Measurements from ENCODE around the gene CCSER1.
"Not testable (repeated sequence)": the region's sequence is repeated elsewhere in the genome, so short reads cannot be mapped to it uniquely, and the experiment has no call there.

Gene CCSER1

DNA sequence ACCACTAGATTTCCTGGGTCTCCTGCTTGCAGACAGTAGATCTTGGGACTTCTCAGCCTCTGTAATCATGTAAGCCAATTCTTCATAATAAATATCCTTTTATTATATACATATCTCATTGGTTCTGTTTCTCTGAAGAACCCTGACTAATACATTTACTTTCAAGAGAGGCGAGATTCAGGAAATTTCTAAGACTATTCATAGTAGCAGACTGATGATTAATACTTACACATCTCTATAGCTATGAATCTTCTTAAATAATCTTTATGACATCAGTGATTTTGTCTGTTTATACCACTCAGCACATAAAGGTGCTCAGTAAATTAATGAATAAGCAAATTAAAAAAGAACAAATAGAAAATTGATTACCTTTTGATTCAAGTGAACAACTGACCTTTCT, 1494.3 kb downstream of the CCSER1 start:
- Mint-ChIP-seq H3K27me3 (no peaks in the 10 kb centered on the region), H3K4me1 (no peaks in the 10 kb centered on the region), H3K9me3 (peaks cover 10% of the 10 kb centered on the region), H3K27ac (no peak overlapping the region), H3K4me3 (no peak overlapping the region), H3K36me3 (no peaks in the 10 kb centered on the region)
- DNase-seq (ENCODE audit: low spot score in 2 of 2): no peak
- no peak for ATAC-seq (ENCODE audit: low read depth)

DNA sequence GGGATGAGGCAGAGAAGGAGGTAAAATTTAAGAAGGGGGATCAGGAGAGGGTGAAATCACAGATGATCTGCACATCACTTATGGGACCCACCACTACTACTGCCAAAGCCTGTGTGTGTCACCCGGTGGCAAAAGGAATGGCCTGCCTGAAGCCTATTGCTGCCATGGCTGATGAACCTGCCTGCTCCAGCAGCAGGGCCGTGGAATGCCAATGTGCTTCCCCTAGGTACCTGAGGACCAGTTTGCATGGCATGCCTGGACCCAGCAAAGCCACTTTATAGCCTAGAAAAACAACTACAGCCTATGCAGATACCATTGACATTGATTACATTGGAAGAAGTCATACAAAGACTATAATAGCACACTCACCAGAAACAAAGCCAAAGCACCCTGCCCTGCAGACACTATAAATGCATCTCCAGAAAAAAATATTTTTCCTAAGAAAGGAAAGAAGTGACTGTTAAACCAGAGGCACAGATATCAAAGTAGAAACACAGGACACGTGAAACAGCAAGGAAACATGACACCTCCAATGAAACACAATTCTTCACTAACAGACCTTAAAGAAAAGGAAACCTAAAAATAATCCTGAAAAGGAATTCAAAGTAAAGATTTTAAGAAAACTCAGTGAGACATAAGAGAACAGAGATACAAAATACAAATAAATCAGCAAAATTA, 1495.9 kb downstream of the CCSER1 start:
- no peak for DNase-seq (ENCODE audit: low spot score in 2 of 2)
- Mint-ChIP-seq H3K9me3 (peaks cover 11% of the 10 kb centered on the region), H3K27ac (no peak overlapping the region), H3K36me3 (no peaks in the 10 kb centered on the region), H3K27me3 (no peaks in the 10 kb centered on the region), H3K4me1 (no peaks in the 10 kb centered on the region), H3K4me3 (no peak overlapping the region)
- no peak for ATAC-seq (ENCODE audit: low read depth)

GRCh38 chr4:91623603-91623967, 1496.4 kb downstream of the CCSER1 start:
- H3K9me3 Mint-ChIP-seq; H3K36me3 Mint-ChIP-seq; DNase-seq (ENCODE audit: low spot score in 2 of 2); H3K27me3 Mint-ChIP-seq; H3K4me1 Mint-ChIP-seq; H3K27ac Mint-ChIP-seq; H3K4me3 Mint-ChIP-seq; ATAC-seq (ENCODE audit: low read depth): not testable (repeated sequence)

GRCh38 chr4:91630054-91630453, 1502.9 kb downstream of the CCSER1 start:
- Mint-ChIP-seq H3K27me3 (no peaks in the 10 kb centered on the region), H3K9me3 (peaks cover 8% of the 10 kb centered on the region), H3K27ac (no peak overlapping the region), H3K36me3 (no peaks in the 10 kb centered on the region), H3K4me3 (no peak overlapping the region), H3K4me1 (no peaks in the 10 kb centered on the region)
- ATAC-seq (ENCODE audit: low read depth): no peak
- no peak for DNase-seq (ENCODE audit: low spot score in 2 of 2)

- Mint-ChIP-seq H3K4me3 (no peak overlapping the region), H3K27ac (no peak overlapping the region), H3K27me3 (no peaks in the 10 kb centered on the region), H3K4me1 (no peaks in the 10 kb centered on the region), H3K36me3 (no peaks in the 10 kb centered on the region), H3K9me3 (peaks cover 8% of the 10 kb centered on the region)
- ATAC-seq (ENCODE audit: low read depth) (no peak), DNase-seq (ENCODE audit: low spot score in 2 of 2) (no peak)
Observed at GRCh38 chr4:91630764-91631163, 1503.6 kb downstream of the CCSER1 start.

GRCh38 chr4:91631335-91631734, 1504.1 kb downstream of the CCSER1 start:
- Mint-ChIP-seq H3K4me1 (no peaks in the 10 kb centered on the region), H3K4me3 (no peak overlapping the region), H3K36me3 (no peaks in the 10 kb centered on the region), H3K9me3 (peaks cover 8% of the 10 kb centered on the region), H3K27ac (no peak overlapping the region), H3K27me3 (no peaks in the 10 kb centered on the region)
- no peak for DNase-seq (ENCODE audit: low spot score in 2 of 2)
- no peak for ATAC-seq (ENCODE audit: low read depth)

- H3K27me3 Mint-ChIP-seq: no peaks in the 10 kb centered on the region
- H3K36me3 Mint-ChIP-seq: no peaks in the 10 kb centered on the region
Observed at GRCh38 chr4:91636083-91636482, 1508.9 kb downstream of the CCSER1 start.

More at GRCh38 chr4:91636083-91636482, 1508.9 kb downstream of the CCSER1 start:
- no peak for DNase-seq (ENCODE audit: low spot score in 2 of 2)
- Mint-ChIP-seq H3K27ac (no peak overlapping the region), H3K4me3 (no peak overlapping the region), H3K4me1 (no peaks in the 10 kb centered on the region), H3K9me3 (peaks cover 5% of the 10 kb centered on the region)
- no peak for ATAC-seq (ENCODE audit: low read depth)
